Daoy (cell line): ENCODE results near the gene CMIP. TPM values are rescaled to one million over a fixed set of nuclear protein-coding genes. Genes with fewer than 3 reads are reported as not detected.

Experiments used
- DNase-seq: peaks from one replicate; pipeline ENCODE4 v3.0.0-alpha.2; 2015; ENCODE audit warnings: low read depth
- total RNA-seq: library from RNA; depleted of rRNA; stranded (reverse); fragments of >200 nt; shearing (Covaris generic); gene quantifications from 2 replicates; pipeline ENCODE4 v1.2.3, GENCODE V29; 2014

The CMIP gene
- total RNA-seq, 1 experiment from 2014 or later: 5.6 TPM

DNA sequence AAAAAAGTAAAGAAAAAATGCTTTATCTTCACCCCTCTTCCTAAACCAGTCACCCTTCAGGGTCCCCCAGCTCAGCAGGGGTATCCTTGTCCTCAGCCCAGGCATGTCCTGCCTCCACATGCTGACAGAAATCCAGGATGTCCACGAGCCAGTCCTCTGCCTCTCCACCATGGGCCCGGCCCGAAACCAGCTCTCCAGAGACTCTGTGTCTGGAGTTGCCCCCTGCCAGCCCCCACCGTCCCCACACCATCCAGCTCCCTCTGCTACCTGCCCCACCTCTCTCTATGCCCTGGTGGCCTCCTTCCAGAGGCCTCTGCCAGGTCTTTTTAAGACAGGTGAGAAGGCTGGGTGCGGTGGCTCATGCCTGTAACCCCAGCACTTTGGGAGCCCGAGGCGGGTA lies 268.1 kb downstream of the CMIP start:
- DNase-seq: no peak

DNA sequence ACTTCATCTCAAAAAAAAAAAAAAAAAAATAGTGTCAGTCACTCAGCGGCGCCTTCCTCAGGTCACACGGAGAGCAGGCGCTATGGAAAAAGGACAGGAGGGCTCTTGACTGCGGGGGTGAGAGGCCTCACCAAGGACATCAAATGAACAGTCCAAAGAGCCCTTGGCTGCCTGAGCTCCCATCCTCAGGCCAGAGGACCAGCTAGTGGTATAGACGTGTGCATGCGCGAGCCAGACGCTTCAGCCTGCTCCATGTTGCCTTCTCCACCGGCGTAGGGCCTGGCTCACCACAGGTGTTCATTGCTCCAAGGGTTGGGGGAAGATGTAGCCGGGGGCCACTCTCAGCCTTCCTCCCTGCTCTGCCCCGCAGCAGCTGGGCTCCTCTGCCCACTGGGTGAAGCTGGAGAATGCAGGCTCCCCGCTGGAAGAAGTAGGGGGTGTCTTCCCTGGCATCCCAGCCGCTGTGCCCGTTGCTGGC lies 268.7 kb downstream of the CMIP start:
- no peak for DNase-seq

- no peak for DNase-seq
Measured at GRCh38 chr16:81713796-81714195, 269.2 kb downstream of the CMIP start.

GRCh38 chr16:81714583-81714982 lies 270.0 kb downstream of the CMIP start:
- DNase-seq: no peak

DNA sequence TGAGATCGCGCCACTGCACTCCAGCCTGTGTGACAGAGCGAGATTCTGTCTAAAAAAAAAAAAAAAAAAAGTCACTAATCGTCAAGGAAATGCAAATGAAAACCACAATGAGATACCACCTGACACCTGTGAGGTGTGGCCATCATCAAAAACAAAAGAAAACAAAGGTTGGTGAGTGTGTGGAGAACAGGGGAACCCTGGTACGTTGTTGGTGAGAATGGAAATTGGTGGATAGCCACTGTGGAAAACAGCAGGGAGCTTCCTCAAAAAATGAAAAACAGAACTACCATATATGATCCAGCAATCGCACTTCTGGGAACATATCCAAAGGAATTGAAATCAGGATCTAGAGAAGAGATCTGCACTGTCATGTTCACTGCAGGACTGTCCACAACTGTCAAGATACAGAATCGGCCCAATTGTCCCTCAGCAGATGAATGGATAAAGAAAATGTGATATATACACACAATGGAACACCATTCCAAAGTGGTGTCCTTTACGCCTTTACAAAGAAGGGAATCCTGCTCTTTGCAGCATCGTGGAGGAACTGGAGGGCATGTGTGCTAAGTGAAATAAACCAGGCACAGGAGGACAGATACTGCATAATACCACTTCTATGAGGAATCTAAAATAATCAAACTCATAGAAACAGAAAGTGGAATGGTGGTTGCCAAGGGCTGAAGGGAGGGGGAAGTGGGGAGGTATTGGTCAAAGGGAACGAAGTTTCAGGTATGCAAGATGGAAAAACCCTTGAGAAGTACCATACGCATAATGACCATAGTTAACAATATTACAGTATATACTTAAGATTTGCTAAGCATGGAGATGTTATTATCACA lies 271.0 kb downstream of the CMIP start:
- no peak for DNase-seq

GRCh38 chr16:81716478-81717225 lies 272.0 kb downstream of the CMIP start:
- no peak for DNase-seq

DNA sequence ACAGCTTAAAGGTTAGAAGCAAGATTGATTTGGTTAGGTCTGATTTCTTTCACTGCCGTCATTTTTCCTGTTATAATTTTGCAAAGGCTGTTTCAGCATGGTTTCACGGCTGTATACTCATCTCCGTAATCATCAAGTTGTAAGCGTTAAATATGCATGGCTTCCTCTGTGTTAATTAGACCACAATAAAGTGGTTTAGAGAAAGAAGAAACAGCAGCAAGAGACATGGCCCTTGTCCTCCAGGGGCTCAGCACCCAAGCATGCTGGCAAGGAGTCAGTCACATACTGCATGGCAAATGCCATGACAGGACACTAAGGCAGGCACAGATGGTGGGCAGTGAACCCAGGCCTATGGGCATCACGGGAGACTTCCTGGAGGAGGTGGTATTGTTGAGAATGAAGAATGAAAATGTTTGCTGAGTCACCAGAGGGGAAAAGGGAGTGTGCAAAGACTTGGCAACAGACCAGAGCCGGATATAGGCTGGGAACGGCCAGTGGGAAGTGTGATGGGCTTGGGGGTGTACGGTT lies 273.1 kb downstream of the CMIP start:
- peak; percentile 39 for DNase-seq

DNA sequence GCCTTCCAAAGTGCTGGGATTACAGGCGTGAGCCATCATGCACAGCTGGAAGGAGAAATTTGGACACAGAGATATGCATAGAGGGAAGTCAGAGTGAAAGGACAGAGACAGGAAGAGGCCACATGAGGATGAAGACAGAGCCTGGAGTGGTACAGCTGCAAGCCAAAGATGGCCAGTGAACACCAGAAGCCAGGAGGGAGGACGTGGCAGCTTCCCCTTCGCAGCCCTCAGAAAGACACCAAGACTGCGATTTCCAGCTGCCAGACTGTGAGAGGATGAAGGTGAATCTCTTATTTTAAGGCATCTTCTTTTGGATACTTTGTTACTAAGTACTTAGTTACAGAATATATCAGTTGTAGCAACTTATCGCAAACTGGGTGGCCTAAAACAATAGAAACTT lies 274.0 kb downstream of the CMIP start:
- DNase-seq: no peak

DNA sequence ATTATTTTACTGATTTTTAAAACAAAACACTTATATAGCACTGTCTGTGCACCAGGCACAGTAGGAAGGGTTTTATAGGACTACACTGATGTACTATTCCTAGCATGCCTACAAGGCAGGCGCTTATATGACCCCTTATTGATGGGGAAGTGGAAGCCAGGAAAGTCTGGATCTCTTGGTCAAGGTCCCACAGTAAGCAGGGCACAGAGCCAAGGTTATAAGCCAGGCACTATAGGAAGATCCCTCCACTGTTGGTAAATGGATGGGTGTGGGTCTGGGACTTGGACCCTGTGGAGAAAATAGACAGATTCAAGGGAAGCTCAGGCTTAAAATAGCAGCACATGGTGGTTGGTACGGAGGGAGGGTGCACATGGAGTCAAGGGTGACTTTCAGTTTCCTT lies 275.4 kb downstream of the CMIP start:
- no peak for DNase-seq

DNA sequence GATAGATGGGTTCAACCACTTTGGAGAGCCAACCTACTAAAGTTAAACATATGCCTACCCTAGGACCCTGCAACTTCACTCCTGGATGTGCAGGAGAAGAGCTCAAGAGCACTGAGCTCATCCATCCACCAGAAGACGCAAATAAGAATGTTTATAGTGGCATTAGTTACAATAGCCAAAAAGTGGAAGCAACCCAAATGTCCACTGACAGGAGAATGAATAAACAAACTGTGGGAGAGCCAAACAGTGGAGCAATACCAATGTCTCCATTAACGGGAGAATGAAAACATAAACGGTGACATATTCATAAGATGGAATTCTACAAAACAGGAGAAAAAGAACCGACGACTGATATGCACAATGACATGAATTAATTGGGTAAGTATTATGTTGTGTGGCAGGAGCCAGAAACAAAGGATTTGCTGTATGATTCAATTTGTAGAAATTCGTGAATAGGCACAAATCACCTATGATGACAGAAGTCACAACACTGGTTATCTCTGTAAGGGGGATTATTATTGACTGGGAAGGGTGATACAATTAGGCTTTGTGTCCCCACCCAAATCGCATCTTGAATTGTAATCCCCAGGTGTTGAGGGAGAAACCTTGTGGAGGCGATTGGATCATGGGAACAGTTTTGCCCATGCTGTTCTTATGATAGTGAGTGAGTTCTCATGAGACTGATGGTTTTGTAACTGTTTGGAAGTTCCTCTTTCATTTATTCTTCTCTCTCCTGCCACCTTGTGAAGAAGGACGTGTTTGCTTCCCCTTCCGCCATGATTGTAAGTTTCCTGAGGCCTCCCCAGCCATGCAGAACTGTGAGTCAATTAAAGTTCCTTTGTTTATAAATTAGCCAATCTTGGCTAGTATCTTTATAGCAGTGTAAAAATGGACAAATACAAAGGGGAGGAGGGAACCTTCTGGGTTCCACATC lies 276.6 kb downstream of the CMIP start:
- no peak for DNase-seq

DNA sequence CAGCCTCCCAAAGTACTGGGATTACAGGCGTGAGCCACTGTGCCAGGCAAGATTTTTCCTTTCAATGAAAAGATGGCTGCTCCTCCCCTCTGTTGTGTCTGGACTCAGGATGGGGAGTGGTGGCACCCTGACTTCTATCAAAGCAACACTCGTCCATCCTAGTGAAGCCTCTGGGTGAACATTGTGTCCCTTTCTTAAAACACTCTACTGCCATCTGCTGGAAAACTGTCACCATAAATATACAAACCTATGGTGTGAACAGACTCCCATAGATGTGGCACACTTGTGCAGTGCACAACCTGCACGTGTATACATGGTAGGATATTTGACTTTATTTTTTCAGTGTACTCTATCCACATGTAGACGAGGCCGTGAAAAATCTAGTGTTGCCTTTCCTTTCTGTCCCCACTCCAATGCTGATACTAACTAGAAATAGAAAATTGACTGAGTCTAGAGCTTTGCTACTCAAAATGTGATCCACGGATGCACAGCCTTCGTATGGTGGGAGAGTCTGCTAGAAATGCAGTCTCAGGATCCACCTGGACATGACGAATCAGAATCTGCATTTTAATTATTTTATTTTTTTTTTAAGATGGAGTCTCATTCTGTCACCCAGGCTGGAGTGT lies 278.6 kb downstream of the CMIP start:
- DNase-seq: peak; percentile 69

DNA sequence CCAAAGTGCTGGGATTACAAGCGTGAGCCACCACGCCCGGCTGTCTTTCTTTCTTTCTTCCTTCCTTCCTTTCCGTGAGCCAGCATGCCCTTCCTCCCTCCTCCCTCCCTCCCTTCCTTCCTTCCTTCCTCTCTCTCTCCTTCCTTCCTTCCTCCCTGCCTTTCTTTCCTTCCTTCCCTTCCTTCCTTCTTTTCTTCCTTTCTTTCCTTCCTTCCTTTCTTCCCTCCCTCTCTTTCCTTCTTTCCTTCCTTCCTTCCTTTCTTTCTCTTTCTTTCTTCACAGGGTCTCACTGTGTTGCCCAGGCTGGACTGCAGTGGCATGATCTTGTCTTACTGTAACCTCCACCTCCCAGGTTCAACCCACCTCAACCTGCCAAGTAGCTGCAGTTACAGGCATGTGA lies 283.8 kb downstream of the CMIP start:
- no peak for DNase-seq

DNA sequence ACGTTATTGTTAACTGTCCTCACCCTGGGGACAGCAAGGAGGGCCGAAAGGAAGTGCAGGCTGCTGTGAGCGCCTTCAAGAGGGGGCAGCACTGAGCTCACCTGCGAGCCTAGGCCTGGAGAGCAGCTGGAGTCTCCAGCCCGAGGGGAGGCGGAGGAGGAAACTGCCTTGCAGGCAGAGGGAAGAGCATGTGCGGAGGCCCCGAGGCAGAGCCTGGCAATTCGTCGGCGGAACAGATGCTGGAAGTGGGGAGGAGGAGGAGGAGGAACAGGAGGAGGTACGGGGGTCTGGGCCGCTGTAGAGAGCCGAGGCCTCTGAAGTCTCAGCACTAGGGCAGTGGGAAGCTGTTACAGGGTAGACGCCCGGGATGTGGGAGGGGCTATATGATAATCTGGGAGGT lies 284.8 kb downstream of the CMIP start:
- DNase-seq: no peak

DNA sequence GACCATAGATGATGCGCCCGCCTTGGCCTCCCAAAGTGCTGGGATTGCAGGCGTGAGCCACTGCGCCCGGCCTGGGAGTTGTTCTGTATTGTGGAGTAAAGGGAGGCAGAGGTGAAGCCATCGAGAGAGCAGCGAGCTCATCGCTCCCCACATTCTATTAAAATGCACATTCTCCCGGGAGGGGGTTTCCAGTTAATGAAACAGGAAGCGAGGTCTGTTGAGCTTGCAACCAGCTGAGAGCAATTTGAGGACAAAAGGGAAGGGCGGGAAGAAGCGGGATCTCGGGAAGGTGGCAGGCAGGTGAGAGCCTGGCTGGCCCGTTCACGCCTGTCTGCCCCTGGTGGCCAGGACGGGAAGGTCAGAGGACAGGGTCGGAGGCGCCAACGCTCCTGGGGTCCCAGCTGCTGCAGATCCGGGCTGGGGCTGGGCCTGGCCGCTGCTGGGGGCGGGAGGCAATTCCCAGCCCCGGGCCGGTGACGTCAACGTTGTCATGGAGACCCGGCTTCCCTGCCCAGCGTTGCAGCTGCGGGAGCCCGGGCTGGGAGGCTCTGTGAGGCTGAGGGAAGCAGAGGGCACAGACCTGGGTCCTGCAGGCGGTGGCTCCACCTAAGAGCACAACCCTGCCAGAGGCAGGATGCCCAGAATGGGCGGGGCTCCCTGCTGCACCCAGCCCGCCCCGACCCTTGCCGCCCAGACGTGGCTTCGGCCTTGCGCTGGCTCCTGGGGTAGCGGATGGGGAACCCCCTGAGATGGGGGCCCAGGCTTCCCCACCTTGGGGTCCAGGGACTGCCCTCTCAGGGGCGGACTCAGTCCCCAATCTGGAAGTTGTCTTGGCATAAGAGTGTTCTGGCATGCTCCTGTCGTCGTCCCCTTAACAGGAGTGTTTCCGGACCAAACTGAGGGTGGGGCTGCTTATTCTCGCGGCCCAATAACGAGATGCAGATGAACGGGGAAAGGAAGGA lies 285.8 kb downstream of the CMIP start:
- DNase-seq: peak; percentile 92

DNA sequence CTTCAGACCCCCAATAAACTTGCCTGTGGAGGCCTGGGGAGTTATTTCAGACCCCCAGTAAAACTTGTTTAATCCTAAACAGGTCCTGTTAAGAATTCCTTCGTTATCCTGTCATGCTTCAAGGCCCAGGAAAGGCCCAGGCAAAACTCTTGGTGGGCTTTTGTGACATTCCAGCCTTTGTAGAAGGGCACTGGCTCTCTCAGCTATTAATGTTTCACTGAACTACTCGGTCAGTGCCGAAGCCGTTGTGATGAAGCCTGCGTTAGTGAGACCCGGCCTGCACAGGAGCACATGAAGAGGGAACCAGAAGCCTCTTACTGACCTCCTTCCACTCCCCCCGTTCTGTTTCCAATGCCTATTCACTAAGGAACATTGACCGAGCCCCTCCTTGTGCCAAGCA lies 287.0 kb downstream of the CMIP start:
- DNase-seq: no peak

- DNase-seq: no peak
Measured at GRCh38 chr16:81732699-81733098, 288.1 kb downstream of the CMIP start.

DNA sequence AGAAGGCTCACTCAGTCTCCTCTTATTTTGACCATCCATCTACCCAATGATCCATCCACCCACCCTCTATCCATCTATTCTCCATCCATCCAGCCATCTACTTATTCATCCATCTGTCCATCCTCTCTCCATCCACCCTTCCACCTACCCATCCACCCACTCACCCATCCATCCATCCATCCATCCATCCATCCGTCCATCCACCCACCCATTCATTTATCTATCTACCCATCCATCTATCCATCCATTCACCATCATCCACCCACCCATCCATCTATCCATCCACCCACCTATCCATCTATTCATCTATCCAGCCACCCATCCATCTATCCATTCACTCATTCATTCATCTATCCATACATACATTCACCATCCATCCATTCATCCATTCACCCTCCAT lies 288.7 kb downstream of the CMIP start:
- DNase-seq: no peak

DNA sequence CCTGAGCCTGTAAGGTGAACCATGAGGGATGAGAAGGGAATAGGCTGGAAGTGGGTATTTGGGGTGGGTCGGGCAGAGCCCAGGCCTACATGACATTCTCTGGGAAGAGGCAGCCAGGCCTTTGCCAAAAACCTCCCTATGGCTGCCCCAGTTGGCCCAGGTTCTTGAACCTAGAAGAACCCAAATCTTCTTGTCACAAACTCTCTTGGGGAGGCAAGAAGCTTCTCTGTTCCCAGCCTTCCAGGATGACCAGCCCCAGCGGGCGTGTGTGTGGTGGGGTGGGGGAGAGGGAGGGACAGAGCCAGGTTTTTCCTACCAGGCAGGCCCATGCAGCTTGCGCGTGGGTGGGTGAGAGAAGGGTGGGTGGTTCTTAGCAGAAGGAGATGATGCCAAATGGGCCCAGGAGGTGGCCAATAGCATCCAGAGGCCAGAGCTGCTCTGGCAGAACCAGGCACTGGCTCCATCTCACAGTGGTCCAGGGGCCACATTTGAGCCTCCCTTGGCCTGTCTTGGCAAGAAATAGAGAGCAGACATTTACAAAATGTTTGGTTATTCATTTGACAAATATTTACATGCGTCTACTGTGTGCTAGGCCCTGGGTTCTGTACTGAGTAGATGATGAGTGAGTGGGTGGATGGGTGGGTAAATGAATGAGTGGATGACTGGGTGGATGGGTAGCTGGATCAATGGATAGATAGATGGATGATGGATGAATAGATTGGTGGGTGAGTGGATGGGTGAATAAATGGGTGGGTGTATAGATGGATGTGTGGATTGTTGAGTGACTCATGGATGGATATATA lies 290.2 kb downstream of the CMIP start:
- DNase-seq: no peak

- DNase-seq: peak; percentile 68
Measured at GRCh38 chr16:81737885-81738536, 293.4 kb downstream of the CMIP start.
